HepG2 (cell line): ENCODE measurements around the gene NKAIN4. TPM values are rescaled to one million over a fixed set of nuclear protein-coding genes. Genes with fewer than 3 reads are reported as not detected.

Source experiments
- DZIP1 ChIP-seq: sonication (generic); formaldehyde crosslinking; IDR thresholded peaks from 2 replicates; pipeline ENCODE4 v1.5.0; 2020; ENCODE audit warnings: mild to moderate bottlenecking, missing genetic modification reagents
- EP300 ChIP-seq, 3 experiments: sonication (generic) in 1 of 3; formaldehyde crosslinking in 1 of 3; IDR thresholded peaks; 2 replicates each; pipeline versions ENCODE4 v1.5.1 to v1.6.1; 2011 to 2020; ENCODE audit warnings: low read depth in 2 of 3, low read length in 2 of 3, borderline replicate concordance in 1 of 3, improper control_type of control experiment in 1 of 3, mild to moderate bottlenecking in 1 of 3, missing genetic modification reagents in 1 of 3, moderate library complexity in 1 of 3
- HES4 ChIP-seq: sonication (generic); formaldehyde crosslinking; IDR thresholded peaks from 2 replicates; pipeline ENCODE4 v1.9.0; 2021; ENCODE audit warnings: mild to moderate bottlenecking, missing genetic modification reagents, borderline replicate concordance
- NFIC ChIP-seq: IDR thresholded peaks from 2 replicates; pipeline ENCODE4 v1.6.1; 2012; ENCODE audit warnings: mild to moderate bottlenecking, low read length, inconsistent platforms
- RFX3 ChIP-seq: IDR thresholded peaks from 2 replicates; pipeline ENCODE4 v1.6.1; 2016; ENCODE audit warnings: missing biosample characterization, missing genetic modification reagents
- SETDB1 ChIP-seq: sonication (generic); formaldehyde crosslinking; IDR thresholded peaks from 2 replicates; pipeline ENCODE4 v1.5.1; 2020; ENCODE audit warnings: missing genetic modification reagents, mild to moderate bottlenecking, borderline replicate concordance
- SP2 ChIP-seq: sonication (generic); formaldehyde crosslinking; IDR thresholded peaks from 2 replicates; pipeline ENCODE4 v1.5.1; 2020; ENCODE audit warnings: mild to moderate bottlenecking, missing genetic modification reagents
- USF2 ChIP-seq, 2 experiments: sonication (generic) in 1 of 2; formaldehyde crosslinking in 1 of 2; IDR thresholded peaks; 2 replicates each; pipeline versions ENCODE4 v1.5.1 to v1.6.1; 2011 to 2020; ENCODE audit warnings: borderline replicate concordance in 1 of 2, low read depth in 1 of 2, low read length in 1 of 2, mild to moderate bottlenecking in 1 of 2, missing genetic modification reagents in 1 of 2, moderate library complexity in 1 of 2
- ZNF468 ChIP-seq: sonication (generic); formaldehyde crosslinking; IDR thresholded peaks from 2 replicates; pipeline ENCODE4 v1.8.0; 2022; ENCODE audit warnings: mild to moderate bottlenecking, moderate library complexity, missing genetic modification reagents
- ZNF646 ChIP-seq: sonication (generic); formaldehyde crosslinking; IDR thresholded peaks from 2 replicates; pipeline ENCODE4 v1.9.0; 2021; ENCODE audit warnings: mild to moderate bottlenecking, missing genetic modification reagents
- ZNF784 ChIP-seq: sonication (generic); formaldehyde crosslinking; IDR thresholded peaks from 2 replicates; pipeline ENCODE4 v1.5.1; 2020; ENCODE audit warnings: missing genetic modification reagents, mild to moderate bottlenecking, borderline replicate concordance
- ZNF800 ChIP-seq: sonication (generic); formaldehyde crosslinking; IDR thresholded peaks from 2 replicates; pipeline ENCODE4 v1.4.0; 2020; ENCODE audit warnings: missing genetic modification reagents
- polyA plus RNA-seq, 8 experiments: library from polyadenylated mRNA; depleted of rRNA in 3 of 8; stranded (reverse) in 7 of 8; unstranded in 1 of 8; fragments of >200 nt; fragmentation: Illumina TruSeq in 4 of 8; extraction: Trizol in 4 of 8; gene quantifications; 2 replicates each; pipeline versions ENCODE4 v1.2.1 to v1.2.3, GENCODE V29; 2011 to 2016; ENCODE audit warnings: low read depth in 4 of 8, missing spikeins in 1 of 8, mixed read lengths in 1 of 8; ENCODE audit not compliant: insufficient read depth in 1 of 8
- total RNA-seq, 5 experiments: library from RNA; depleted of rRNA; stranded (reverse); fragments of >200 nt; fragmentation: Illumina TruSeq; extraction: Trizol; gene quantifications; 2 replicates each; pipeline ENCODE4 v1.2.3, GENCODE V29; 2016; ENCODE audit warnings: low read depth in 1 of 5

The NKAIN4 gene
- total and polyA plus RNA-seq, 2 of the 13 experiments (the other 11 are each of a cell fraction or from before 2014, with no cell fraction given) = not detected

GRCh38 chr20:63297371-63297781 is 43.1 kb upstream of the NKAIN4 start (continued):
- TF ChIP-seq ZNF646 = no peak
- TF ChIP-seq NFIC = no peak
- TF ChIP-seq ZNF800 (CRISPR knock-in tag) = no peak
- no peak for TF ChIP-seq RFX3 (CRISPR knock-in tag)
- TF ChIP-seq ZNF468 (CRISPR knock-in tag) = no peak
- TF ChIP-seq ZNF784 (CRISPR knock-in tag) = no peak
- no peak for TF ChIP-seq EP300 (IDR thresholded peaks at IDR 0.05; ENCODE audit: low read depth in 2 of 2, low read length in 2 of 2)
- TF ChIP-seq EP300 (CRISPR knock-in tag; IDR thresholded peaks at IDR 0.05; ENCODE audit: borderline replicate concordance) = no peak
- TF ChIP-seq DZIP1 = no peak
- TF ChIP-seq USF2 (IDR thresholded peaks at IDR 0.05; ENCODE audit: low read depth, low read length) = no peak
- TF ChIP-seq USF2 (CRISPR knock-in tag; IDR thresholded peaks at IDR 0.05; ENCODE audit: borderline replicate concordance) = no peak
- TF ChIP-seq SP2 = no peak
- TF ChIP-seq HES4 = no peak
- no peak for TF ChIP-seq SETDB1 (CRISPR knock-in tag)
